ENCODE data around the gene NCLN.

DNA sequence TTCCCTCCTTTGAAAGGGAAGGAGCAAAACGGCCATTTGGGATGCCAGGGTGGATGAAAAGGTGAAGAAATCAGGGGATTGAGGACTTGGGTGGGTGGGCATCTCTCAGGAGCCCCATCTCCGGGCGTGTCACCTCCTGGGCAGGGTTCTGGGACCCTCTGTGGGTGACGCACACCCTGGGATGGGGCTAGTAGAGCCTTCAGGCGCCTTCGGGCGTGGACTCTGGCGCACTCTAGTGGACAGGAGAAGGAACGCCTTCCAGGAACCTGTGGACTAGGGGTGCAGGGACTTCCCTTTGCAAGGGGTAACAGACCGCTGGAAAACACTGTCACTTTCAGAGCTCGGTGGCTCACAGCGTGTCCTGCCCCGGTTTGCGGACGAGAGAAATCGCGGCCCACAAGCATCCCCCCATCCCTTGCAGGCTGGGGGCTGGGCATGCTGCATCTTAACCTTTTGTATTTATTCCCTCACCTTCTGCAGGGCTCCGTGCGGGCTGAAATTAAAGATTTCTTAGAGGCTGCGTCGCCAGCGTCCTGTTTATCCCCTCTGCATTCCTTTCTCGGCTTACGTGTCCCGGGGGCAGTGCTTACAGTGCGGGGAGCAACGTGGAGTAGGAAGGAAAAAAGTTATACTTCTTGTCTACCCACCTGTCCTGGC is 22.4 kb upstream of the NCLN start:
- TF ChIP-seq, protein P1, sequence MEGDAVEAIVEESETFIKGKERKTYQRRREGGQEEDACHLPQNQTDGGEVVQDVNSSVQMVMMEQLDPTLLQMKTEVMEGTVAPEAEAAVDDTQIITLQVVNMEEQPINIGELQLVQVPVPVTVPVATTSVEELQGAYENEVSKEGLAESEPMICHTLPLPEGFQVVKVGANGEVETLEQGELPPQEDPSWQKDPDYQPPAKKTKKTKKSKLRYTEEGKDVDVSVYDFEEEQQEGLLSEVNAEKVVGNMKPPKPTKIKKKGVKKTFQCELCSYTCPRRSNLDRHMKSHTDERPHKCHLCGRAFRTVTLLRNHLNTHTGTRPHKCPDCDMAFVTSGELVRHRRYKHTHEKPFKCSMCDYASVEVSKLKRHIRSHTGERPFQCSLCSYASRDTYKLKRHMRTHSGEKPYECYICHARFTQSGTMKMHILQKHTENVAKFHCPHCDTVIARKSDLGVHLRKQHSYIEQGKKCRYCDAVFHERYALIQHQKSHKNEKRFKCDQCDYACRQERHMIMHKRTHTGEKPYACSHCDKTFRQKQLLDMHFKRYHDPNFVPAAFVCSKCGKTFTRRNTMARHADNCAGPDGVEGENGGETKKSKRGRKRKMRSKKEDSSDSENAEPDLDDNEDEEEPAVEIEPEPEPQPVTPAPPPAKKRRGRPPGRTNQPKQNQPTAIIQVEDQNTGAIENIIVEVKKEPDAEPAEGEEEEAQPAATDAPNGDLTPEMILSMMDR (conservative IDR thresholded peaks at IDR 0.05; ENCODE audit: low read depth, low read length): peak; percentile 86
- TF ChIP-seq EZH2 (IDR thresholded peaks at IDR 0.05; ENCODE audit: low read length, unreplicated experiment): no peak
- TF ChIP-seq EZH2phosphoT487 (IDR thresholded peaks at IDR 0.05; ENCODE audit: borderline replicate concordance, low read length): no peak

Data from PC-3 (cell line).